ENCODE measurements around the gene FAM161A.

The FAM161A gene

DNA sequence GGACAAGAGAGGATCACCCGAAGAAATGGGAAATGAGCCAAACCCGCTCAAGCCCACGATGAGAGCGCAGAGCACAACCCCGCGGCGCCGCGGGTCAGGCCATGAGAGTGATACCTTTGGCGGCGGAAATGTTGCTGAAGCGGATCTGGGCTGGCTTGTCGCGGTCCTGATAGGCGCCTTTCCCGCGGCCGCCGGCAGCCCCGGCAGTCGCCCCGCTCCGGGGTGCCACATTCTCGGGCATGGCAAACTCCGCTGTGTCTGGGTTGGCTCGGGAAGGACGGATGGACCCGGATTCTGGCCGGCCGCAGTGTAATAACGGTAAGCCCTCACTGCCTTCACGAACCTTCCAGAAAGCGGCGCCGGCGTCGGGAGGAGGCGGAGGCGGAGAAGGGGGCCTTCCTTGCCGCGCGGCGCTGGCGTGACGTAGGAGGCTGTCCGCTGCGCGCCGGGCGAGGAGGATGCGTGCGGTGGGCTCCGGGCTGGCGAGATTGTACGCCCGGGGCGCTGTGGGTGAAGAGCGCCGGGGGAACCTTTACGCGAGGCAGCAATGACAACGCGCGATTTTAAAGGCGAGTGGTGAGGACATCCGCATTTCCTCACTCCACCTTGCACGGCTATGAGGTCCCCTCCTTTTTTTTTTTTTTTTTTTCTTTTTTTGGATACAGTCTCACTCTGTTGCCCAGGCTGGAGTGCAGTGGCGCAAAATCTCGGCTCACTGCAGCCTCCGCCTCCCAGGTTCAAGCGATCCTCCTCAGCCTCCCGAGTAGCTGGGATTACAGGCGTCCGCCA lies 34.6 kb upstream of the FAM161A start, which contains the start of gene CCT4 (continued):
- TF ChIP-seq ZNF24 (tag by site-specific recombination; IDR thresholded peaks at IDR 0.05) (peak; percentile 61; the same call in 1 of the 2 replicates), PATZ1 (tag by site-specific recombination; IDR thresholded peaks at IDR 0.05) (peak; percentile 42), TRIM28 (IDR thresholded peaks at IDR 0.05; ENCODE audit: borderline replicate concordance, low read length) (no peak), ZNF274 (IDR thresholded peaks at IDR 0.05; ENCODE audit: low read length) (no peak), ZNF274 (tag by site-specific recombination; IDR thresholded peaks at IDR 0.05; ENCODE audit: borderline replicate concordance) (no peak), ZNF488 (tag by site-specific recombination; IDR thresholded peaks at IDR 0.05) (no peak), ZNF830 (tag by site-specific recombination; IDR thresholded peaks at IDR 0.05; ENCODE audit: low read depth) (no peak), ZFP3 (tag by site-specific recombination; IDR thresholded peaks at IDR 0.05; ENCODE audit: low read depth) (no peak), FEZF1 (tag by site-specific recombination; IDR thresholded peaks at IDR 0.05) (no peak), ZNF571 (tag by site-specific recombination; IDR thresholded peaks at IDR 0.05) (no peak), SP3 (tag by site-specific recombination; IDR thresholded peaks at IDR 0.05) (peak; percentile 84), KLF16 (tag by site-specific recombination; IDR thresholded peaks at IDR 0.05) (peak; percentile 77), ZFHX2 (tag by site-specific recombination; conservative IDR thresholded peaks at IDR 0.05) (peak; percentile 92), ZNF132 (tag by site-specific recombination; IDR thresholded peaks at IDR 0.05; ENCODE audit: borderline replicate concordance) (no peak), ZBTB8A (tag by site-specific recombination; IDR thresholded peaks at IDR 0.05) (peak; percentile 96), OVOL3 (tag by site-specific recombination; IDR thresholded peaks at IDR 0.05) (peak; percentile 35; the same call in 1 of the 2 replicates), ZNF785 (tag by site-specific recombination; IDR thresholded peaks at IDR 0.05) (0 out of 2 replicates have a peak, but pooled peaks have one; percentile 49), ZNF324 (tag by site-specific recombination; IDR thresholded peaks at IDR 0.05) (peak; percentile 73; the same call in 1 of the 2 replicates), ZNF311 (tag by site-specific recombination; IDR thresholded peaks at IDR 0.05; ENCODE audit: borderline replicate concordance) (no peak), ZNF2 (tag by site-specific recombination; IDR thresholded peaks at IDR 0.05) (peak; percentile 50; the same call in 1 of the 2 replicates), ZNF26 (tag by site-specific recombination; IDR thresholded peaks at IDR 0.05) (no peak), ZNF501 (tag by site-specific recombination; IDR thresholded peaks at IDR 0.05) (peak; percentile 86), ZNF37A (tag by site-specific recombination; IDR thresholded peaks at IDR 0.05) (no peak), ZNF629 (tag by site-specific recombination; IDR thresholded peaks at IDR 0.05) (peak; percentile 89), ZNF184 (tag by site-specific recombination; IDR thresholded peaks at IDR 0.05) (no peak), SP7 (tag by site-specific recombination; IDR thresholded peaks at IDR 0.05) (peak; percentile 77), ZNF114 (tag by site-specific recombination; IDR thresholded peaks at IDR 0.05) (no peak), ZNF433 (tag by site-specific recombination; IDR thresholded peaks at IDR 0.05; ENCODE audit: low read depth) (no peak), ZNF529 (tag by site-specific recombination; IDR thresholded peaks at IDR 0.05; ENCODE audit: insufficient replicate concordance) (no peak), ZNF610 (tag by site-specific recombination; IDR thresholded peaks at IDR 0.05; ENCODE audit: borderline replicate concordance) (peak; percentile 67; the same call in 1 of the 2 replicates)
- TF ChIP-seq, protein P1, sequence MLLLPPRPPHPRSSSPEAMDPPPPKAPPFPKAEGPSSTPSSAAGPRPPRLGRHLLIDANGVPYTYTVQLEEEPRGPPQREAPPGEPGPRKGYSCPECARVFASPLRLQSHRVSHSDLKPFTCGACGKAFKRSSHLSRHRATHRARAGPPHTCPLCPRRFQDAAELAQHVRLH (tag by site-specific recombination; IDR thresholded peaks at IDR 0.05), result peak; percentile 55; the same call in 1 of the 2 replicates
- TF ChIP-seq, protein P2, sequence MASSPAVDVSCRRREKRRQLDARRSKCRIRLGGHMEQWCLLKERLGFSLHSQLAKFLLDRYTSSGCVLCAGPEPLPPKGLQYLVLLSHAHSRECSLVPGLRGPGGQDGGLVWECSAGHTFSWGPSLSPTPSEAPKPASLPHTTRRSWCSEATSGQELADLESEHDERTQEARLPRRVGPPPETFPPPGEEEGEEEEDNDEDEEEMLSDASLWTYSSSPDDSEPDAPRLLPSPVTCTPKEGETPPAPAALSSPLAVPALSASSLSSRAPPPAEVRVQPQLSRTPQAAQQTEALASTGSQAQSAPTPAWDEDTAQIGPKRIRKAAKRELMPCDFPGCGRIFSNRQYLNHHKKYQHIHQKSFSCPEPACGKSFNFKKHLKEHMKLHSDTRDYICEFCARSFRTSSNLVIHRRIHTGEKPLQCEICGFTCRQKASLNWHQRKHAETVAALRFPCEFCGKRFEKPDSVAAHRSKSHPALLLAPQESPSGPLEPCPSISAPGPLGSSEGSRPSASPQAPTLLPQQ (tag by site-specific recombination; IDR thresholded peaks at IDR 0.05), result peak; percentile 83
- TF ChIP-seq, protein P3, sequence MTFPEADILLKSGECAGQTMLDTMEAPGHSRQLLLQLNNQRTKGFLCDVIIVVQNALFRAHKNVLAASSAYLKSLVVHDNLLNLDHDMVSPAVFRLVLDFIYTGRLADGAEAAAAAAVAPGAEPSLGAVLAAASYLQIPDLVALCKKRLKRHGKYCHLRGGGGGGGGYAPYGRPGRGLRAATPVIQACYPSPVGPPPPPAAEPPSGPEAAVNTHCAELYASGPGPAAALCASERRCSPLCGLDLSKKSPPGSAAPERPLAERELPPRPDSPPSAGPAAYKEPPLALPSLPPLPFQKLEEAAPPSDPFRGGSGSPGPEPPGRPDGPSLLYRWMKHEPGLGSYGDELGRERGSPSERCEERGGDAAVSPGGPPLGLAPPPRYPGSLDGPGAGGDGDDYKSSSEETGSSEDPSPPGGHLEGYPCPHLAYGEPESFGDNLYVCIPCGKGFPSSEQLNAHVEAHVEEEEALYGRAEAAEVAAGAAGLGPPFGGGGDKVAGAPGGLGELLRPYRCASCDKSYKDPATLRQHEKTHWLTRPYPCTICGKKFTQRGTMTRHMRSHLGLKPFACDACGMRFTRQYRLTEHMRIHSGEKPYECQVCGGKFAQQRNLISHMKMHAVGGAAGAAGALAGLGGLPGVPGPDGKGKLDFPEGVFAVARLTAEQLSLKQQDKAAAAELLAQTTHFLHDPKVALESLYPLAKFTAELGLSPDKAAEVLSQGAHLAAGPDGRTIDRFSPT (tag by site-specific recombination; IDR thresholded peaks at IDR 0.05), result peak; percentile 83; the same call in 1 of the 2 replicates

All from HEK293 (cell line).